Choroid plexus epithelial cell (primary cell): Measurements from ENCODE around the gene CD80.

ENCODE experiments used
- DNase-seq: peaks from one replicate; pipeline ENCODE4 v3.0.0-alpha.2; 2010; ENCODE audit warnings: low read depth
- H3K4me3 ChIP-seq: 2 replicates; pipeline ENCODE4 v1.5.1; 2011; ENCODE audit warnings: low read depth, mild to moderate bottlenecking, control low read depth, low read length, moderate library complexity
- CTCF ChIP-seq: conservative IDR thresholded peaks from 2 replicates; pipeline ENCODE4 v1.5.1; 2011; ENCODE audit warnings: low read depth, mild to moderate bottlenecking, control low read depth, inconsistent platforms, low read length, moderate library complexity

The CD80 gene

GRCh38 chr3:119490153-119490552 lies 69.3 kb downstream of the CD80 start:
- DNase-seq, result no peak
- no peak for TF ChIP-seq CTCF
- H3K4me3 ChIP-seq, result no peak overlapping the region

- no peak for TF ChIP-seq CTCF
These were observed 73.9 kb downstream of the CD80 start for GRCh38 chr3:119485563-119485962.

GRCh38 chr3:119483101-119483500 lies 76.3 kb downstream of the CD80 start:
- H3K4me3 ChIP-seq, result no peak overlapping the region
- DNase-seq, result no peak
- TF ChIP-seq CTCF, result no peak

More at GRCh38 chr3:119485563-119485962, 73.9 kb downstream of the CD80 start:
- no peak for DNase-seq
- no peak overlapping the region for H3K4me3 ChIP-seq

GRCh38 chr3:119481079-119481478 lies 78.3 kb downstream of the CD80 start:
- H3K4me3 ChIP-seq, result no peak overlapping the region
- TF ChIP-seq CTCF, result no peak
- DNase-seq, result no peak
